Vagina (tissue), 2 donors: Measurements from ENCODE around the gene TMEM45A. TPM values are rescaled to one million over a fixed set of nuclear protein-coding genes. Genes with fewer than 3 reads are reported as not detected.
"Not testable (repeated sequence)": the region's sequence is repeated elsewhere in the genome, so short reads cannot be mapped to it uniquely, and the experiment has no call there.

Experiments used
- DNase-seq, 2 donors: peaks; one replicate each; pipeline ENCODE4 v3.0.0-alpha.2; 2017; ENCODE audit errors: extremely low spot score in 2 of 2
- H3K27ac ChIP-seq: fragments of 200-600 bp; sonication (generic); one replicate; pipeline ENCODE4 v1.5.1; 2019
- H3K27me3 ChIP-seq: fragments of 200-600 bp; sonication (generic); one replicate; pipeline ENCODE4 v1.5.1; 2019
- H3K36me3 ChIP-seq, 2 donors: fragments of 200-600 bp; sonication (generic); one replicate each; pipeline ENCODE4 v1.5.1; 2017 to 2019
- H3K4me1 ChIP-seq: fragments of 200-600 bp; sonication (generic); one replicate; pipeline ENCODE4 v1.5.1; 2019
- H3K4me3 ChIP-seq, 2 donors: fragments of 200-600 bp; sonication (generic); 1 replicate in 1 of 2; 2 replicates in 1 of 2; pipeline ENCODE4 v1.5.1; 2016 to 2019
- H3K9me3 ChIP-seq: fragments of 200-600 bp; sonication (generic); one replicate; pipeline ENCODE4 v1.5.1; 2019
- POLR2A ChIP-seq, 2 donors: fragments of 450-650 bp; IDR thresholded peaks; one replicate each; pipeline ENCODE4 v1.6.1; 2017; ENCODE audit warnings: antibody characterized with exemption in 2 of 2, mild to moderate bottlenecking in 2 of 2, moderate library complexity in 2 of 2
- POLR2AphosphoS5 ChIP-seq, 2 donors: sonication (generic); formaldehyde crosslinking; IDR thresholded peaks; one replicate each; pipeline ENCODE4 v1.9.0; 2017; ENCODE audit warnings: antibody characterized with exemption in 2 of 2, mild to moderate bottlenecking in 2 of 2, low read depth in 1 of 2; ENCODE audit not compliant: insufficient read depth in 1 of 2
- intact Hi-C: fragments of 100-400 bp; cut with DNase I; formaldehyde crosslinking; loops from one replicate; pipeline ENCODE4 v1.15.1; 2023
- total RNA-seq: library from RNA; depleted of rRNA; stranded (reverse); fragments of >200 nt; gene quantifications from one replicate; pipeline ENCODE4 v1.2.3, GENCODE V29; 2016
- TF ChIP-seq, protein P1 (sequence below), 3 experiments: fragments of 450-650 bp in 2 of 3; fragments of 200-600 bp in 1 of 3; sonication (generic) in 1 of 3; IDR thresholded peaks; one replicate each; pipeline ENCODE4 v1.5.1; 2017 to 2019; ENCODE audit warnings: antibody characterized with exemption in 3 of 3, mild to moderate bottlenecking in 2 of 3, moderate library complexity in 2 of 3

Gene TMEM45A
- total RNA-seq, 1 donor from 2014 or later, result 46.4 TPM

GRCh38 chr3:100537646-100538338 is 45.4 kb downstream of the TMEM45A start:
- H3K4me1 ChIP-seq, result peaks cover 26% of the 10 kb centered on the region
- no peak for DNase-seq
- TF ChIP-seq, protein P1, sequence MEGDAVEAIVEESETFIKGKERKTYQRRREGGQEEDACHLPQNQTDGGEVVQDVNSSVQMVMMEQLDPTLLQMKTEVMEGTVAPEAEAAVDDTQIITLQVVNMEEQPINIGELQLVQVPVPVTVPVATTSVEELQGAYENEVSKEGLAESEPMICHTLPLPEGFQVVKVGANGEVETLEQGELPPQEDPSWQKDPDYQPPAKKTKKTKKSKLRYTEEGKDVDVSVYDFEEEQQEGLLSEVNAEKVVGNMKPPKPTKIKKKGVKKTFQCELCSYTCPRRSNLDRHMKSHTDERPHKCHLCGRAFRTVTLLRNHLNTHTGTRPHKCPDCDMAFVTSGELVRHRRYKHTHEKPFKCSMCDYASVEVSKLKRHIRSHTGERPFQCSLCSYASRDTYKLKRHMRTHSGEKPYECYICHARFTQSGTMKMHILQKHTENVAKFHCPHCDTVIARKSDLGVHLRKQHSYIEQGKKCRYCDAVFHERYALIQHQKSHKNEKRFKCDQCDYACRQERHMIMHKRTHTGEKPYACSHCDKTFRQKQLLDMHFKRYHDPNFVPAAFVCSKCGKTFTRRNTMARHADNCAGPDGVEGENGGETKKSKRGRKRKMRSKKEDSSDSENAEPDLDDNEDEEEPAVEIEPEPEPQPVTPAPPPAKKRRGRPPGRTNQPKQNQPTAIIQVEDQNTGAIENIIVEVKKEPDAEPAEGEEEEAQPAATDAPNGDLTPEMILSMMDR (IDR thresholded peaks at IDR 0.05), result no peak
- TF ChIP-seq POLR2A (IDR thresholded peaks at IDR 0.05), result no peak
- TF ChIP-seq POLR2AphosphoS5 (IDR thresholded peaks at IDR 0.05; ENCODE audit: insufficient read depth in 1 of 2, low read depth in 1 of 2), result no peak
- H3K27me3 ChIP-seq, result no peaks in the 10 kb centered on the region
- no peaks in the 10 kb centered on the region for H3K36me3 ChIP-seq
- intact Hi-C loops, result no loop called here
- no peak overlapping the region for H3K27ac ChIP-seq
- no peak overlapping the region for H3K4me3 ChIP-seq
- H3K9me3 ChIP-seq, result no peaks in the 10 kb centered on the region

GRCh38 chr3:100538339-100538706 is 45.9 kb downstream of the TMEM45A start:
- H3K4me3 ChIP-seq, result no peak overlapping the region
- no peak overlapping the region for H3K27ac ChIP-seq
- no peaks in the 10 kb centered on the region for H3K36me3 ChIP-seq
- TF ChIP-seq, protein P1 (IDR thresholded peaks at IDR 0.05), result no peak
- TF ChIP-seq POLR2AphosphoS5 (IDR thresholded peaks at IDR 0.05; ENCODE audit: insufficient read depth in 1 of 2, low read depth in 1 of 2) (no peak), POLR2A (IDR thresholded peaks at IDR 0.05) (no peak)
- intact Hi-C loops, result no loop called here
- no peaks in the 10 kb centered on the region for H3K9me3 ChIP-seq
- no peaks in the 10 kb centered on the region for H3K27me3 ChIP-seq
- peaks cover 23% of the 10 kb centered on the region for H3K4me1 ChIP-seq
- DNase-seq, result no peak

- H3K27me3 ChIP-seq, result no peaks in the 10 kb centered on the region
- DNase-seq, result no peak
- TF ChIP-seq POLR2A (IDR thresholded peaks at IDR 0.05) (no peak), POLR2AphosphoS5 (IDR thresholded peaks at IDR 0.05; ENCODE audit: insufficient read depth in 1 of 2, low read depth in 1 of 2) (no peak)
- TF ChIP-seq, protein P1 (IDR thresholded peaks at IDR 0.05), result no peak
- no peaks in the 10 kb centered on the region for H3K9me3 ChIP-seq
- H3K4me1 ChIP-seq, result peaks cover 4% of the 10 kb centered on the region
- H3K36me3 ChIP-seq, result no peaks in the 10 kb centered on the region
- H3K27ac ChIP-seq, result no peak overlapping the region
- no peak overlapping the region for H3K4me3 ChIP-seq
- intact Hi-C loops, result no loop called here
Measured at GRCh38 chr3:100540791-100541334, 48.4 kb downstream of the TMEM45A start.

DNA sequence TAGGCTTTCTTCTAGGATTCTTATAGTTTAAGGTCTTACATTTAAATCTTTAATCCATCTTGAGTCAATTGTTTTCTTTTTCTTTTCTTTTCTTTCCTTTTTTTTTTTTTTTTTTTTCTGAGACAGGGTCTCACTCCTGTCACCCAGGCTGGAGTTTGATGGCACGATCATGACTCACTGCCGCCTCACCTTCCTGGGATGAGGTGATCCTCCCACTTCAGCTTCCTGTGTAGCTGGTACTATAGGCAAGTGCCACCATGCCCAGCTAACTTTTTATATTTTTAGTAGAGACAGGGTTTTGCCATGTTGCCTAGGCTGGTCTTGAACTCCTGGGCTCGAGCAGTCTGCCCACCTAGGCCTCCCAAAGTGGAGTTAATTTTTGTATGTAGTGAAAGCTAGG is 49.0 kb downstream of the TMEM45A start:
- H3K27ac ChIP-seq, H3K36me3 ChIP-seq, intact Hi-C loops, H3K9me3 ChIP-seq, H3K4me1 ChIP-seq, H3K4me3 ChIP-seq, H3K27me3 ChIP-seq, DNase-seq: not testable (repeated sequence)

GRCh38 chr3:100545371-100545770 is 53.0 kb downstream of the TMEM45A start:
- Histone ChIP-seq H3K9me3 (no peaks in the 10 kb centered on the region), H3K27ac (no peak overlapping the region), H3K27me3 (no peaks in the 10 kb centered on the region), H3K4me3 (no peak overlapping the region), H3K4me1 (peaks cover 10% of the 10 kb centered on the region), H3K36me3 (no peaks in the 10 kb centered on the region)
- DNase-seq, result no peak
- intact Hi-C loops, result no loop called here
- TF ChIP-seq POLR2AphosphoS5 (IDR thresholded peaks at IDR 0.05; ENCODE audit: insufficient read depth in 1 of 2, low read depth in 1 of 2) (no peak), POLR2A (IDR thresholded peaks at IDR 0.05) (no peak)
- TF ChIP-seq, protein P1 (IDR thresholded peaks at IDR 0.05), result no peak
